ENCODE results near the gene SSBP3. TPM values are rescaled to one million over a fixed set of nuclear protein-coding genes. Genes with fewer than 3 reads are reported as not detected.

Gene SSBP3
- total and polyA plus RNA-seq, 8 donors: 33.0 to 129 (median 112) TPM

DNA sequence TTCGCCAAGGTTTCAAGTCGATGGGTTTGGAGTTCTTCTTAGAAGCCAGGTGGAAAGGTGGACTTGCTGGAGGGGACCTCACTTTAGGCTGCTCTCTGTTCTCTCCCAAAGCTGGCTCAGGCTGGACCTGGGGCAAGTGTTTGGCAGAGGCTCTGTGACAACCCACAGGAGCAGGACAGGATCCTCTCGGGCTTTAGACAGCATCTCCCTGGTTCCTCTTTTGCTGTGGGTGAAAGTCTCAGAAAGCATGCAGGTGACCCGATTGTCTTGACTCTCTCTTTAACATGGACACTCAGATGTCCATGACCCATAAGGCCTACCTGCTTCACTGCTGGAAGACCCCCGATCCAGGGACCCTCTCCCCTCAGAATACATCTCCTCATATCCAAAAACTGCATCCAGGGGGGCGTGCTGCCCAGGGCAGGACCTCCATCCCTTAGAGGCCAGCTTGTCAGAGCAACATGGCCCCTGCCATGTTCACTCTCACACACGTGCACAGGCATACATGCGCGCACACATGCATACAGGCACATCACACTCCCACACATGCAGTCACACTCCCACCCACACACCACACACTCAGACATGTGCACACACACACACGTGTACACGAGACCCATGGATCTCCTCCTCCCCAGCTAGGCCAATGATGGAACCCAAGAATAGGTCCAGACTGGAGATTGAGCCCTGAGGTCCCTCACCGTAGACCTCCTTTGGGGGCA lies 184.9 kb downstream of the SSBP3 start:
- ATAC-seq (no peak), DNase-seq (no peak)
- TF ChIP-seq, protein P1, sequence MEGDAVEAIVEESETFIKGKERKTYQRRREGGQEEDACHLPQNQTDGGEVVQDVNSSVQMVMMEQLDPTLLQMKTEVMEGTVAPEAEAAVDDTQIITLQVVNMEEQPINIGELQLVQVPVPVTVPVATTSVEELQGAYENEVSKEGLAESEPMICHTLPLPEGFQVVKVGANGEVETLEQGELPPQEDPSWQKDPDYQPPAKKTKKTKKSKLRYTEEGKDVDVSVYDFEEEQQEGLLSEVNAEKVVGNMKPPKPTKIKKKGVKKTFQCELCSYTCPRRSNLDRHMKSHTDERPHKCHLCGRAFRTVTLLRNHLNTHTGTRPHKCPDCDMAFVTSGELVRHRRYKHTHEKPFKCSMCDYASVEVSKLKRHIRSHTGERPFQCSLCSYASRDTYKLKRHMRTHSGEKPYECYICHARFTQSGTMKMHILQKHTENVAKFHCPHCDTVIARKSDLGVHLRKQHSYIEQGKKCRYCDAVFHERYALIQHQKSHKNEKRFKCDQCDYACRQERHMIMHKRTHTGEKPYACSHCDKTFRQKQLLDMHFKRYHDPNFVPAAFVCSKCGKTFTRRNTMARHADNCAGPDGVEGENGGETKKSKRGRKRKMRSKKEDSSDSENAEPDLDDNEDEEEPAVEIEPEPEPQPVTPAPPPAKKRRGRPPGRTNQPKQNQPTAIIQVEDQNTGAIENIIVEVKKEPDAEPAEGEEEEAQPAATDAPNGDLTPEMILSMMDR (IDR thresholded peaks at IDR 0.05): no peak
- H3K9me3 ChIP-seq: no peaks in the 10 kb centered on the region
- peaks cover 0 to 34% of the 10 kb centered on the region in 2 donors for H3K36me3 ChIP-seq
- no peaks in the 10 kb centered on the region for H3K27me3 ChIP-seq
- H3K4me1 ChIP-seq: peaks cover 4 to 23% of the 10 kb centered on the region in 2 donors
- intact Hi-C loops (cut with DNase I): no loop called here
- H3K27ac ChIP-seq: peak overlapping the region in 1 of 2 donors; percentile 69
- no peak overlapping the region for H3K4me3 ChIP-seq

- DNase-seq (peak in 3 of 4 donors; percentile 38 to 69 (median 66)), ATAC-seq (peak; percentile 62)
- no peaks in the 10 kb centered on the region for H3K9me3 ChIP-seq
- peaks cover 4 to 23% of the 10 kb centered on the region in 2 donors for H3K4me1 ChIP-seq
- no peak overlapping the region for H3K4me3 ChIP-seq
- H3K36me3 ChIP-seq: peaks cover 0 to 45% of the 10 kb centered on the region in 2 donors
- H3K27me3 ChIP-seq: no peaks in the 10 kb centered on the region
- intact Hi-C loops (cut with DNase I): no loop called here
- TF ChIP-seq, protein P1 (IDR thresholded peaks at IDR 0.05): no peak
- H3K27ac ChIP-seq: peak overlapping the region; percentile 10 to 69
Measured at GRCh38 chr1:54220004-54220811, 186.0 kb downstream of the SSBP3 start.

- Histone ChIP-seq H3K4me3 (no peak overlapping the region), H3K27ac (peak overlapping the region; percentile 10 to 69), H3K4me1 (peaks cover 4 to 23% of the 10 kb centered on the region in 2 donors), H3K27me3 (no peaks in the 10 kb centered on the region), H3K9me3 (no peaks in the 10 kb centered on the region), H3K36me3 (peaks cover 0 to 51% of the 10 kb centered on the region in 2 donors)
- DNase-seq (no peak), ATAC-seq (no peak)
- TF ChIP-seq, protein P1 (IDR thresholded peaks at IDR 0.05): no peak
- intact Hi-C loops (cut with DNase I): no loop called here
Measured at GRCh38 chr1:54219688-54220003, 186.5 kb downstream of the SSBP3 start.

GRCh38 chr1:54218883-54219687 lies 187.1 kb downstream of the SSBP3 start:
- peaks cover 0 to 56% of the 10 kb centered on the region in 2 donors for H3K36me3 ChIP-seq
- DNase-seq: peak in 2 of 4 donors; percentile 23 to 56

More at GRCh38 chr1:54218883-54219687, 187.1 kb downstream of the SSBP3 start:
- H3K4me3 ChIP-seq: no peak overlapping the region
- H3K9me3 ChIP-seq: no peaks in the 10 kb centered on the region
- H3K27me3 ChIP-seq: no peaks in the 10 kb centered on the region
- peak overlapping the region; percentile 10 to 69 for H3K27ac ChIP-seq
- H3K4me1 ChIP-seq: peaks cover 4 to 23% of the 10 kb centered on the region in 2 donors
- TF ChIP-seq, protein P1 (IDR thresholded peaks at IDR 0.05): no peak
- intact Hi-C loops (cut with DNase I): no loop called here
- ATAC-seq: peak; percentile 14
